CD4-positive, alpha-beta T cell treated with Interferon gamma for 1 hour (primary cell): Measurements from ENCODE around the gene IMMP2L.
A peak's percentile ranks its signal among the peaks of the same experiment; 100 is the strongest.
"Not testable (repeated sequence)": the region's sequence is repeated elsewhere in the genome, so short reads cannot be mapped to it uniquely, and the experiment has no call there.

ENCODE experiments used
- DNase-seq: peaks from one replicate; pipeline ENCODE4 v3.0.0-alpha.2; 2020

IMMP2L gene

GRCh38 chr7:111091593-111092358, 470.5 kb downstream of the IMMP2L start:
- no peak for DNase-seq

GRCh38 chr7:111090846-111091245, 471.4 kb downstream of the IMMP2L start, which contains the start of gene LRRN3:
Gene LRRN3 (plus strand): TSS chr7:111091127. CDS start chr7:111122773, 31,646 bp downstream.
- peak; percentile 26 for DNase-seq

GRCh38 chr7:111089822-111090426, 472.4 kb downstream of the IMMP2L start:
- no peak for DNase-seq

- DNase-seq, result no peak
Measured at GRCh38 chr7:111088328-111088727, 474.0 kb downstream of the IMMP2L start.

GRCh38 chr7:111086532-111086931, 475.8 kb downstream of the IMMP2L start:
- no peak for DNase-seq

GRCh38 chr7:111085356-111085755, 476.9 kb downstream of the IMMP2L start:
- DNase-seq, result no peak

- DNase-seq, result peak; percentile 43
Measured at GRCh38 chr7:111083413-111083812, 478.9 kb downstream of the IMMP2L start.

- DNase-seq, result no peak
Measured at GRCh38 chr7:111082351-111082750, 479.9 kb downstream of the IMMP2L start.

- DNase-seq, result no peak
Measured at GRCh38 chr7:111081546-111082267, 480.6 kb downstream of the IMMP2L start.

GRCh38 chr7:111080495-111081105, 481.7 kb downstream of the IMMP2L start:
- no peak for DNase-seq

- no peak for DNase-seq
Measured at GRCh38 chr7:111077001-111077400, 485.3 kb downstream of the IMMP2L start.

- DNase-seq, result no peak
Measured at GRCh38 chr7:111076205-111076604, 486.1 kb downstream of the IMMP2L start.

- DNase-seq, result no peak
Measured at GRCh38 chr7:111075498-111075897, 486.8 kb downstream of the IMMP2L start.

GRCh38 chr7:111074748-111075146, 487.5 kb downstream of the IMMP2L start:
- DNase-seq, result no peak

GRCh38 chr7:111074071-111074747, 488.1 kb downstream of the IMMP2L start:
- no peak for DNase-seq

- DNase-seq, result not testable (repeated sequence)
Measured at GRCh38 chr7:111072658-111073057, 489.6 kb downstream of the IMMP2L start.

GRCh38 chr7:111071556-111071955, 490.7 kb downstream of the IMMP2L start:
- DNase-seq, result no peak

GRCh38 chr7:111068618-111069017, 493.7 kb downstream of the IMMP2L start:
- DNase-seq, result no peak

GRCh38 chr7:111067682-111068081, 494.6 kb downstream of the IMMP2L start:
- no peak for DNase-seq

GRCh38 chr7:111067251-111067650, 495.0 kb downstream of the IMMP2L start:
- no peak for DNase-seq

GRCh38 chr7:111063166-111063565, 499.1 kb downstream of the IMMP2L start:
- DNase-seq, result no peak

- DNase-seq, result no peak
Measured at GRCh38 chr7:111059833-111060232, 502.5 kb downstream of the IMMP2L start.

GRCh38 chr7:111057066-111057465, 505.2 kb downstream of the IMMP2L start:
- DNase-seq, result no peak
